ENCODE data around the gene SH2D3C. TPM values are rescaled to one million over a fixed set of nuclear protein-coding genes. Genes with fewer than 3 reads are reported as not detected.

Gene SH2D3C
- total and polyA plus RNA-seq, 2 of the 8 experiments (the other 6 are each of a cell fraction or from before 2014, with no cell fraction given): 6.4 to 8.1 TPM

- TF ChIP-seq, protein P1, sequence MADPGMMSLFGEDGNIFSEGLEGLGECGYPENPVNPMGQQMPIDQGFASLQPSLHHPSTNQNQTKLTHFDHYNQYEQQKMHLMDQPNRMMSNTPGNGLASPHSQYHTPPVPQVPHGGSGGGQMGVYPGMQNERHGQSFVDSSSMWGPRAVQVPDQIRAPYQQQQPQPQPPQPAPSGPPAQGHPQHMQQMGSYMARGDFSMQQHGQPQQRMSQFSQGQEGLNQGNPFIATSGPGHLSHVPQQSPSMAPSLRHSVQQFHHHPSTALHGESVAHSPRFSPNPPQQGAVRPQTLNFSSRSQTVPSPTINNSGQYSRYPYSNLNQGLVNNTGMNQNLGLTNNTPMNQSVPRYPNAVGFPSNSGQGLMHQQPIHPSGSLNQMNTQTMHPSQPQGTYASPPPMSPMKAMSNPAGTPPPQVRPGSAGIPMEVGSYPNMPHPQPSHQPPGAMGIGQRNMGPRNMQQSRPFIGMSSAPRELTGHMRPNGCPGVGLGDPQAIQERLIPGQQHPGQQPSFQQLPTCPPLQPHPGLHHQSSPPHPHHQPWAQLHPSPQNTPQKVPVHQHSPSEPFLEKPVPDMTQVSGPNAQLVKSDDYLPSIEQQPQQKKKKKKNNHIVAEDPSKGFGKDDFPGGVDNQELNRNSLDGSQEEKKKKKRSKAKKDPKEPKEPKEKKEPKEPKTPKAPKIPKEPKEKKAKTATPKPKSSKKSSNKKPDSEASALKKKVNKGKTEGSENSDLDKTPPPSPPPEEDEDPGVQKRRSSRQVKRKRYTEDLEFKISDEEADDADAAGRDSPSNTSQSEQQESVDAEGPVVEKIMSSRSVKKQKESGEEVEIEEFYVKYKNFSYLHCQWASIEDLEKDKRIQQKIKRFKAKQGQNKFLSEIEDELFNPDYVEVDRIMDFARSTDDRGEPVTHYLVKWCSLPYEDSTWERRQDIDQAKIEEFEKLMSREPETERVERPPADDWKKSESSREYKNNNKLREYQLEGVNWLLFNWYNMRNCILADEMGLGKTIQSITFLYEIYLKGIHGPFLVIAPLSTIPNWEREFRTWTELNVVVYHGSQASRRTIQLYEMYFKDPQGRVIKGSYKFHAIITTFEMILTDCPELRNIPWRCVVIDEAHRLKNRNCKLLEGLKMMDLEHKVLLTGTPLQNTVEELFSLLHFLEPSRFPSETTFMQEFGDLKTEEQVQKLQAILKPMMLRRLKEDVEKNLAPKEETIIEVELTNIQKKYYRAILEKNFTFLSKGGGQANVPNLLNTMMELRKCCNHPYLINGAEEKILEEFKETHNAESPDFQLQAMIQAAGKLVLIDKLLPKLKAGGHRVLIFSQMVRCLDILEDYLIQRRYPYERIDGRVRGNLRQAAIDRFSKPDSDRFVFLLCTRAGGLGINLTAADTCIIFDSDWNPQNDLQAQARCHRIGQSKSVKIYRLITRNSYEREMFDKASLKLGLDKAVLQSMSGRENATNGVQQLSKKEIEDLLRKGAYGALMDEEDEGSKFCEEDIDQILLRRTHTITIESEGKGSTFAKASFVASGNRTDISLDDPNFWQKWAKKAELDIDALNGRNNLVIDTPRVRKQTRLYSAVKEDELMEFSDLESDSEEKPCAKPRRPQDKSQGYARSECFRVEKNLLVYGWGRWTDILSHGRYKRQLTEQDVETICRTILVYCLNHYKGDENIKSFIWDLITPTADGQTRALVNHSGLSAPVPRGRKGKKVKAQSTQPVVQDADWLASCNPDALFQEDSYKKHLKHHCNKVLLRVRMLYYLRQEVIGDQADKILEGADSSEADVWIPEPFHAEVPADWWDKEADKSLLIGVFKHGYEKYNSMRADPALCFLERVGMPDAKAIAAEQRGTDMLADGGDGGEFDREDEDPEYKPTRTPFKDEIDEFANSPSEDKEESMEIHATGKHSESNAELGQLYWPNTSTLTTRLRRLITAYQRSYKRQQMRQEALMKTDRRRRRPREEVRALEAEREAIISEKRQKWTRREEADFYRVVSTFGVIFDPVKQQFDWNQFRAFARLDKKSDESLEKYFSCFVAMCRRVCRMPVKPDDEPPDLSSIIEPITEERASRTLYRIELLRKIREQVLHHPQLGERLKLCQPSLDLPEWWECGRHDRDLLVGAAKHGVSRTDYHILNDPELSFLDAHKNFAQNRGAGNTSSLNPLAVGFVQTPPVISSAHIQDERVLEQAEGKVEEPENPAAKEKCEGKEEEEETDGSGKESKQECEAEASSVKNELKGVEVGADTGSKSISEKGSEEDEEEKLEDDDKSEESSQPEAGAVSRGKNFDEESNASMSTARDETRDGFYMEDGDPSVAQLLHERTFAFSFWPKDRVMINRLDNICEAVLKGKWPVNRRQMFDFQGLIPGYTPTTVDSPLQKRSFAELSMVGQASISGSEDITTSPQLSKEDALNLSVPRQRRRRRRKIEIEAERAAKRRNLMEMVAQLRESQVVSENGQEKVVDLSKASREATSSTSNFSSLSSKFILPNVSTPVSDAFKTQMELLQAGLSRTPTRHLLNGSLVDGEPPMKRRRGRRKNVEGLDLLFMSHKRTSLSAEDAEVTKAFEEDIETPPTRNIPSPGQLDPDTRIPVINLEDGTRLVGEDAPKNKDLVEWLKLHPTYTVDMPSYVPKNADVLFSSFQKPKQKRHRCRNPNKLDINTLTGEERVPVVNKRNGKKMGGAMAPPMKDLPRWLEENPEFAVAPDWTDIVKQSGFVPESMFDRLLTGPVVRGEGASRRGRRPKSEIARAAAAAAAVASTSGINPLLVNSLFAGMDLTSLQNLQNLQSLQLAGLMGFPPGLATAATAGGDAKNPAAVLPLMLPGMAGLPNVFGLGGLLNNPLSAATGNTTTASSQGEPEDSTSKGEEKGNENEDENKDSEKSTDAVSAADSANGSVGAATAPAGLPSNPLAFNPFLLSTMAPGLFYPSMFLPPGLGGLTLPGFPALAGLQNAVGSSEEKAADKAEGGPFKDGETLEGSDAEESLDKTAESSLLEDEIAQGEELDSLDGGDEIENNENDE (IDR thresholded peaks at IDR 0.05; ENCODE audit: insufficient replicate concordance, low read length): no peak
- TF ChIP-seq CTBP2 (IDR thresholded peaks at IDR 0.05; ENCODE audit: borderline replicate concordance, insufficient read depth, insufficient read length, low read length): no peak
- no peak for TF ChIP-seq CEBPB (IDR thresholded peaks at IDR 0.05; ENCODE audit: low read depth, low read length)
- TF ChIP-seq CHD2 (IDR thresholded peaks at IDR 0.05; ENCODE audit: low read length): no peak
- no peak for TF ChIP-seq YY1 (IDR thresholded peaks at IDR 0.05; ENCODE audit: low read depth, low read length)
- TF ChIP-seq GTF2F1 (IDR thresholded peaks at IDR 0.05; ENCODE audit: borderline replicate concordance, low read depth, low read length): no peak
These were observed 7.4 kb downstream of the SH2D3C start (continued) for GRCh38 chr9:127770905-127771569.
